T-helper 22 cell (primary cell): ENCODE data around the gene ANKRD34C.

Experiments used
- DNase-seq: peaks from one replicate; pipeline ENCODE4 v3.0.0-alpha.2; 2020; ENCODE audit warnings: low read depth

Gene ANKRD34C

GRCh38 chr15:79282371-79283251 lies at the start of gene ANKRD34C:
ANKRD34C (plus strand) TSS chr15:79282722; CDS start chr15:79293285, 10,563 bp downstream.
- no peak for DNase-seq

DNA sequence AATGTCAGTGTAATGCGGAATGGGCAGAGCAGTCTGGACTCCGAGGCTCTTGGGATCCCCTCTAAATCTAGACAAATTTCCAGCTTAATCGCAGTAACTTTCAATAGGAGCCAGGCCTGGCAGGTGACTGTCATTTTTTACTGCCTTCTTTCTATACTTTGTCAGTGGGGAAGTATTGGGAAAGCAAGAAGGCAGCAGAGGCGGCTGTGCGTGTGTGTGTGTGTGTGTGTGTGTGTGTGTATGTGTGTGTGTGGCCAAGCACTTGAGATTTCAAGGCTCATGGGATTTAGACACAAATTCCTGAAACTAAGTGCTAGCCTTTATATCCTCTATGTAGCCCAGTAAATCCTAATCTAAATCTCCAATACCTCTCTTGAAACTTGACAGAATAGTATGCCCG lies 49.3 kb upstream of the ANKRD34C start:
- DNase-seq: no peak

- no peak for DNase-seq
These were observed 42.5 kb upstream of the ANKRD34C start for GRCh38 chr15:79240036-79240435.

DNA sequence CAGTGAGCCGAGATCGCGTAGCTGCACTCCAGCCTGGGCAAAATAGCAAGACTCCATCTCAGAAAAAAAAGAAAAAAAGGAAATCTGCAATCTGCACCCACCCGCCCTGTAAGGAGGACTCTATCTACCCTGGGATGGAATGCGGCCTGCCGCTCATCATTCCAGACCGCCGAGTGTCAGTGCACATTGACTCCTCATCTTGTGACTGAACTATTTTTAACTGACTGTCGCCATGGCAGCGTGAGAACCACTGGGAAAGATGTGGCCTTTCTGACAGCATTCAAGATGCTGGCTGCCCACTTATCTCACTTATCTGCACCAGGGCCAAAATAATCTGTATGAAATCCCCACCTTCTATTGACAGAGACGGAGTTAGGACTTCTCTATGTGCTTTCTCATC lies 38.8 kb upstream of the ANKRD34C start:
- DNase-seq: no peak

DNA sequence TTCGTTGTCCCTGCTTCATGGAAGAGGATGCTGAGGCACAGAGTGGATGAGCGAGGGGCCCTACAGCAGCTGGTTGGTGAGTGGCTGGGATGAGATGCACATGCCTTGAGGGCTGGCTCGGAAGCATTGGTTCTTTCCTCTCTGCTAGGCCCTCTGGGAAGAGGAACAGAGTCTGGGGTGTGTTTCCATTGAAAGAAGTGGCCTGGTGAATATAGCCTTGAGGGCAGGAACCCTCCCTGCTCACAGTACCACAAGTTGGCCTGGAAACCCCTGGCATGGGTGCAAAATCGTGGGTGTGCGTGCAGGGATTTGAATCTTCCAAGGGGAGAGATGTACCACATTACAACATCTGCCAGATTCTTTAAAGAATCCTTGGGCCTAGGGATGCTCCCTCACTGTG lies 37.6 kb upstream of the ANKRD34C start:
- no peak for DNase-seq

DNA sequence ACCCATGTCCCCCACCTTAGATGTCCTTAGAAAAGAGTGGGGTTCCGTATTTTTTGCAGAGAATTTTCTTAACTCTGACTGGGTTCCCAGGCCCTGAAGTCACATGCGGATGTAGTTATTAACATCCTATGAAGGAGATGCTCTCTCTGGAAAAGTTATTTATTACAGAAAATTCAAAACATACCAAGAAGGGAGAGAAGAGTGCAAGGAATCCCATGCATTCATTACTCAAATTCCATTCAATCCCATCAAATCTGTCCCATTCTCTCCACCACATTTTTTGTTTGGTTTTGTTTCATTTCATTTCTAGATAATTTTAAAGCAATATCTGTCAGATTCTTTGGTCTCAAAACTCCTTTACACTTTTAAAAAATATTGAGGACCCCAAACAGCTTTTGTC lies 34.3 kb upstream of the ANKRD34C start:
- no peak for DNase-seq

GRCh38 chr15:79257454-79257853 lies 25.1 kb upstream of the ANKRD34C start:
- no peak for DNase-seq

GRCh38 chr15:79261836-79262235 lies 20.7 kb upstream of the ANKRD34C start:
- DNase-seq: no peak

GRCh38 chr15:79265167-79265566 lies 17.4 kb upstream of the ANKRD34C start:
- DNase-seq: no peak

- DNase-seq: no peak
These were observed 16.4 kb upstream of the ANKRD34C start for GRCh38 chr15:79265987-79266579.

GRCh38 chr15:79283252-79284048 lies 928 bp downstream of the ANKRD34C start:
- DNase-seq: no peak

DNA sequence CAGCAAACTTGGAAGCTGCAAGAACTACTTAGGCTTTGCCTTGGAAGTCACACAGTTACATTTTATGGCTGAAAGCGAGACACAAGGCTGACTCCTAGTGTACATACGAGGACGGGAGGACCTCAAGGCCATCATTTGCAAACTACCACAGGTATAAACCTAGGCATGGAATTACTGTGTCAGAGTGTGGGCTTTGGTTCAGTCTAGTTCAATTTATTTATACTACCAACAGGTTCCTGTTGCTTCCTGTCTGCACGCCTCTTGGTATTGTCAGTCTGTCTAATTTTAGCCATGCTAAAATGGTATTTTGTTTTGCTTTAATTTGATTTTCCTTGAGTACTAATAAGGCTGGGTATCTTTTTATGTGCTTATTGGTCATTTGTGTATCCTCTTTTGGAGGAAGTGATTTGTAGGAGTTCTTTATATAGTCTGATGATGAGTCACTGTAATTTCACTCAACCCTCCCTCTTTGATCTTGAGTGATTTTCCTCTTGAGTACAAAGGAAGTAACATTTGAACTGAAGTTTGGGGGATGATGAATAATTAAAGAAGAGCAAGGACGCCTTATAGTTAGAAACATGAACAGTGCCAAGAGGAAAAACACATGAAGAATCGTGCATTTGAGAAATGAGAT lies 8.2 kb downstream of the ANKRD34C start:
- DNase-seq: no peak

DNA sequence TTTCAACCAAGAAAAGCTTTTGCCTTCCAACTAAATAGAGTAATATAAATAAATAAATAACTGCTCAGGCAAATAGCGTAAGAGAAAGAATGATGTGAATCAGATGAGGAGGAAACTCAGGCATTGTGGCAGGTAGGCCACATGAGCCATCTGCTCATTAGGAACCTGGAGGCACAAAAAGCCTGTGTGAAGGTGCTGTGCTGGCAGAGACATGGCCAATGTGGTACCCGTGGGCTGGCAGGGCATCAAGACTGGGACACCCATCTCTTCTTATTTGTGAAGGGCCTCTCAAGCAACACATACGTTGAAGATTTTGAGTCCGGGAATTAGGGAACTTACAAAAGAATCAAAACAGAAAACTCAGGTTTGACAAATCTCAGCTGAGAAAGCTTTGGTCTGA lies 9.5 kb downstream of the ANKRD34C start:
- DNase-seq: no peak

DNA sequence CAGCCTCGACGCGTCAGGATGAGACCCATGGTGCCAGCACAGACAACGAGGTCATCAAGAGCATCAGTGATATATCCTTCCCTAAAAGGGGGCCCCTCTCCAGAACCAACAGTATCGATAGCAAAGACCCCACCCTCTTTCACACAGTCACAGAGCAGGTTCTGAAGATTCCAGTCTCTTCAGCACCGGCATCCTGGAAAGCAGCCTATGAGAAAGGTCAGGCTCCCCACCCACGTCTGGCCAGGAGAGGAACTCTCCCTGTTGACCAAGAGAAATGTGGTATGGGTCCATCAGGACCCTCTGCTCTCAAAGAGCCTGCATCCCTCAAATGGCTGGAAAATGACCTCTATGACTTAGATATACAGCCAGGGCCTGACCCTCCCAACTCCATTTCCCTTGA lies 11.6 kb downstream of the ANKRD34C start:
- DNase-seq: no peak

DNA sequence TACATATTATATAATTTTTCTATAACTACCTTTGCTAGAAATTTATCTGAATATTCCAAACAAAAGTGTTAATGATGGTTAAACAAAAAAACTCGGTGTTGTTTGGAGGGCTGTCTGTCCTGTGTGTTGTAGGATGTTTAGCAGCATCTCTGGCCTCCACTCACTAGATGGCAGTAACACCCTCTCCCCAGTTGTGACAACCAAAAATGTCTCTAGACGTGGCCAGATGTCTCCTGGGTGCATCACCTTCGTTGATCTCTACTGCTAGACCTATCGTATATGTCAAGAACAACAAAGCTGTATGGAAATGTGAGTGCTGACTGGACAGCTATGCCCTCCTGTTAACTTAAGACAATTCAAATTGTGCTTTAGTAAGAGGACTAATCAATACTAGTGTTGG lies 14.1 kb downstream of the ANKRD34C start:
- no peak for DNase-seq

- DNase-seq: no peak
These were observed 16.8 kb downstream of the ANKRD34C start for GRCh38 chr15:79299126-79299840.

- no peak for DNase-seq
These were observed 17.3 kb downstream of the ANKRD34C start for GRCh38 chr15:79299841-79300235.

DNA sequence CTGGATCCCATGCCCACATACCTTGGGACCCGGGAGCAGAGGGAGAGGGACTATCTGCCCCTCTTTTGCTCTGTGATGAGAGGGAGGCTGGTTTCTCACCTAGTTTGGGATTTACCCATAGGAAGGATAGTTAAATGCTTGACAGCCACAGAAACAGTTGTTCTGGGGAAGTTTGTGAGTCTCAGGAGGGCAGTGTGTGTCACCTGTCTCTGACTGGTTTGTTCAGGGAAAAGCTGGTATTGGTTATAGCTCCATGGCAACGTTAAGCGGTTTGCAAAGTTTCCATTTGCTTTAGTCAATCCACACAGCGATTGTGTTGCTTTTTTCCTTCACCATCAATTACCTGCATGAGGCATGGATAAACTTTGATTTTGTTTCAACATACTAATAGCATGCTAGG lies 24.7 kb downstream of the ANKRD34C start:
- no peak for DNase-seq

DNA sequence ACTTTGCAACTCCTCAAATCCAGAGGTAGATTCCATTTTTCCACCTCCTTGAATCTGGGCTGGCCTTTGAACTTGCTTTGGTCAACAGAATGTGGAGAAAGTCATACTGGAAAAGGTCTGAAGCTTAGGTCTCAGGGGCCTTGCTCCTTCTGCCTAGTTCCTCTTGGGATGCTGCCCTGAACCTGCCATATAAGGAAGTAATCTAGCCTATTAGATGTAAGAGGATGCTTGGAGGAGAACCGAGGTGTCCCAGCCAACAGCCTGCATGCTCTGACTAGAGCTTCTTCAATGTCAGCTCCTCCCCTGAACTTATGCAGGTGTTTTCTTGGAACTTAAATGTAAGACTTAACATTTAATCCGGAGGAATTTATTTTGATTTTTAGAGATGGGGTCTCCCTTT lies 26.4 kb downstream of the ANKRD34C start:
- no peak for DNase-seq

DNA sequence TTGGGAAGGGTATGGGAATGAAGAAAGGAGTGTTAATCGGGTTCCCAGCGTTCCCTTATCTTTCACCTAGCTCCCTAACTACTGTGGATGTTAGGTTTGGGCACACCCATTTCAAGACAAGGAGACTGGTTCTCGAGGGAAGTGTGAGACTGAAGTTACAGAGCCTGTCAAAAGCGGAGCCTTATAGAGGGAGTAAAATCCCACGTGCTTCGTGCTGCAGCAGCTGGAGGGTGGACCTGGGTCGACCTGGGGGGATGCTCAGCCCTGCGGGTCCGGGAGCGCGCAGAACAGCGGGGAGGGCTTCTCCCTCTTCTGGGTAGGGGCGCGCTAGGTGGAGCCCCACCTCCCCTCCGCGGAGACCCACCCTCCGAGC lies 28.1 kb downstream of the ANKRD34C start:
- DNase-seq: no peak

DNA sequence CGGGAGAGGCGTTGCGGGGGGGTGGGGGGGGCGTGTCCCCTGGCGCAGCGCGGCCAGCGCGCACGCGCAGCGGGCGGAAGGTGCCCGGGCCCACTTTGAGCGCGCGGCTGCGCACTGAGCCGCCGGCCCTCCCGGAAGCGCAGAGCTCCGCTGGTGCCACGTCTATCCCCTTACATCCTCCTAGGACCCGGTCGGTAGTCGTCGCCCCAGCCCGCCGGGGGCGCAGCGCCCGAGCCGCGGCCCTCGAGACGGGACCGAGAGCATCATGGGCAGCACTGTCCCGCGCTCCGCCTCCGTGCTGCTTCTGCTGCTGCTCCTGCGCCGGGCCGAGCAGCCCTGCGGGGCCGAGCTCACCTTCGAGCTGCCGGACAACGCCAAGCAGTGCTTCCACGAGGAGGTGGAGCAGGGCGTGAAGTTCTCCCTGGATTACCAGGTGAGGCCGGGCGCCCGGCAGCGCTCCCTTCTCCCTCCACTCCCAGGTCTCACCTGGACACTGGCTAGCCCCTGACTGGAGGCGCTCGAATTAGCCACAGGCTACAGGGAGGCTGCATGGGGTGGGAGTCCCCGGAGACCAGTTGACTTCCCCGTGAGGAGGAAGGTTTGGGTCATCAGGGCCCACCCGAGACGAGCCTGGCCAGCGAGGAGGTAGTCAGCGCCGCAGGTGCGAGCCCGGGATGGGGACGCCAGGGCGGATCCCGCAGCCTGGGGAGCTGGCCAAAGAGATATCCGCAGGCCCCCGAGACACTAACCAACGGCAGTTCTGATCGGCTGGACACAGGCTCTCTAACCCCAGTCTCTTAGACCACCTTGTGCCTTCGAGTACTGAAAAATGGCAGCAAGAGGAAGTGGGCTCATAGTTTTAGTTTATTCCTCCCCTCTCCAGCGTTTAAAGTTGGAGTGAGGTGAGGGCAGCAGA lies 28.7 kb downstream of the ANKRD34C start, which contains the start of gene TMED3:
TMED3 (plus strand) TSS at position 128 of the 916 bp plus-strand sequence; CDS start at position 266, 138 bp downstream.
- peak; percentile 51 for DNase-seq
